GM10248 (cell line): ENCODE data around the gene NAA10.

Source experiments
- CTCF ChIA-PET: fragments of 300-600 bp; sonication (Branson Sonifier 250); formaldehyde crosslinking; extraction: SDS; loops from one replicate; lab custom pipeline; 2021; ENCODE audit warnings: antibody characterized with exemption; lab: Yijun Ruan, JAX
- POLR2A ChIA-PET: fragments of 350-650 bp; sonication (Branson Sonifier 250); formaldehyde crosslinking; extraction: SDS; loops from one replicate; lab custom pipeline; 2020; ENCODE audit warnings: antibody characterized with exemption; lab: Yijun Ruan, JAX
- DNase-seq: peaks from one replicate; pipeline ENCODE4 v3.0.0; 2012; ENCODE audit errors: extremely low spot score
- TF ChIP-seq, protein P1 (sequence below): IDR thresholded peaks from 2 replicates; pipeline ENCODE4 v1.5.1; 2012; ENCODE audit warnings: mild to moderate bottlenecking, low read depth; ENCODE audit errors: extremely low read depth, missing control alignments, control extremely low read depth

NAA10 gene

GRCh38 chrX:153951683-153952372 lies 17.0 kb upstream of the NAA10 start:
- no peak for DNase-seq
- ChIA-PET POLR2A (no interaction called here), CTCF (interaction anchor here (1.0 to 10.9 kb wide), 7 partner anchors 12 to 267 kb away, joined by 3 to 187 read pairs (median 3); partner anchors contain the start of genes ARHGAP4, HCFC1, PLXNB3 and SLC6A8)
- TF ChIP-seq, protein P1, sequence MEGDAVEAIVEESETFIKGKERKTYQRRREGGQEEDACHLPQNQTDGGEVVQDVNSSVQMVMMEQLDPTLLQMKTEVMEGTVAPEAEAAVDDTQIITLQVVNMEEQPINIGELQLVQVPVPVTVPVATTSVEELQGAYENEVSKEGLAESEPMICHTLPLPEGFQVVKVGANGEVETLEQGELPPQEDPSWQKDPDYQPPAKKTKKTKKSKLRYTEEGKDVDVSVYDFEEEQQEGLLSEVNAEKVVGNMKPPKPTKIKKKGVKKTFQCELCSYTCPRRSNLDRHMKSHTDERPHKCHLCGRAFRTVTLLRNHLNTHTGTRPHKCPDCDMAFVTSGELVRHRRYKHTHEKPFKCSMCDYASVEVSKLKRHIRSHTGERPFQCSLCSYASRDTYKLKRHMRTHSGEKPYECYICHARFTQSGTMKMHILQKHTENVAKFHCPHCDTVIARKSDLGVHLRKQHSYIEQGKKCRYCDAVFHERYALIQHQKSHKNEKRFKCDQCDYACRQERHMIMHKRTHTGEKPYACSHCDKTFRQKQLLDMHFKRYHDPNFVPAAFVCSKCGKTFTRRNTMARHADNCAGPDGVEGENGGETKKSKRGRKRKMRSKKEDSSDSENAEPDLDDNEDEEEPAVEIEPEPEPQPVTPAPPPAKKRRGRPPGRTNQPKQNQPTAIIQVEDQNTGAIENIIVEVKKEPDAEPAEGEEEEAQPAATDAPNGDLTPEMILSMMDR, result no peak

DNA sequence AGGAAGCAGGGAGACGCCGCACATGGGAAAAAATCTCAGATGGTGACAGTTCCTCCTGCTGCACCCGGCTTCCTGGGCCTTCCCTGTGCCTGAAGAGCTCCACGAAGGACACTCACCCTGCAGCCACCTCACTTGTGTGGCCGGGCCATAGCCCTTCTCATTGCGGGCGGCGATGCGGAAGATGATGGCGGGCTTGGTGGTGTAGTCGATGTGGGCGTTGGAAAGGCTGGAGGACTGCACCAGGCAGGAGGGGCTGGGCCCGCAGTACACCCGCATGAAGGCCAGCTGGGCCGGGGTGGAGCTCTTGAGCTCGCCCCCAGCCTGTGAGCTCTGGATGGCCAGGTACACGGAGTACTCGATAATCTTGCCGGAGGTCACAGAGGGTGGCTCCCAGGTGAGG lies 15.3 kb upstream of the NAA10 start:
- DNase-seq, result no peak
- POLR2A ChIA-PET, result no interaction called here
- CTCF ChIA-PET, result interaction anchor here (1.7 to 10.9 kb wide), 3 partner anchors 15 to 187 kb away, joined by 7 to 187 read pairs (median 137); partner anchors contain the start of genes ARHGAP4, HCFC1 and PLXNB3
- TF ChIP-seq, protein P1, result no peak

GRCh38 chrX:153948847-153949805 lies 14.3 kb upstream of the NAA10 start:
- CTCF ChIA-PET, result interaction anchor here (1.1 to 10.9 kb wide), 4 partner anchors 16 to 186 kb away, joined by 3 to 187 read pairs (median 72); partner anchors contain the start of genes ARHGAP4, HCFC1 and PLXNB3
- POLR2A ChIA-PET, result no interaction called here
- TF ChIP-seq, protein P1, result no peak
- DNase-seq, result no peak

DNA sequence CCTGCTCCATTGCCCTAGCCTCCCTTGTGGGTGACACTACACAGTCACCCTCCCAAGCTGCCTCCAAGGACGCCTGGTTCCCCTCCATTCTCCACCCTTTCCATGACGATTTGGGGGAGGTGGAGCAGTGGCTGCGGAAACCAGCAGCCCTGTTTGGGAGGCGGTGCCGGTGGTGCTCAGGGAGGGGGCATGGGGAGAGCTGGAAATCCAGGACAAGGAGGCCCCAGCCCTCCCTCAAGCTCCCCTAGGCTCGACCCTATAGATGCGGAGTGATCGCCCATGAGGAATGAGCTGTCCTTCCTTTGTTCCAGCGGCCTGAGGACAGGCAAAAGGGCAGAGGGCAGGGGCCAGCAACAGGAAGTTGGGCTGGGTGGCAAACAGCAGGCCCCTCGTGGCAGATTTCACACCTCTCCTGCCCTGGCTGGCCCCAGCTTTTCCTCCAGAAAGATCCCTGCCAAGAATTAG lies 13.2 kb upstream of the NAA10 start:
- TF ChIP-seq, protein P1, result no peak
- POLR2A ChIA-PET, result no interaction called here
- no peak for DNase-seq
- CTCF ChIA-PET, result interaction anchor here (1.1 to 10.9 kb wide), 6 partner anchors 10 to 185 kb away, joined by 3 to 187 read pairs (median 18); partner anchors contain the start of genes ARHGAP4, HCFC1 and PLXNB3

DNA sequence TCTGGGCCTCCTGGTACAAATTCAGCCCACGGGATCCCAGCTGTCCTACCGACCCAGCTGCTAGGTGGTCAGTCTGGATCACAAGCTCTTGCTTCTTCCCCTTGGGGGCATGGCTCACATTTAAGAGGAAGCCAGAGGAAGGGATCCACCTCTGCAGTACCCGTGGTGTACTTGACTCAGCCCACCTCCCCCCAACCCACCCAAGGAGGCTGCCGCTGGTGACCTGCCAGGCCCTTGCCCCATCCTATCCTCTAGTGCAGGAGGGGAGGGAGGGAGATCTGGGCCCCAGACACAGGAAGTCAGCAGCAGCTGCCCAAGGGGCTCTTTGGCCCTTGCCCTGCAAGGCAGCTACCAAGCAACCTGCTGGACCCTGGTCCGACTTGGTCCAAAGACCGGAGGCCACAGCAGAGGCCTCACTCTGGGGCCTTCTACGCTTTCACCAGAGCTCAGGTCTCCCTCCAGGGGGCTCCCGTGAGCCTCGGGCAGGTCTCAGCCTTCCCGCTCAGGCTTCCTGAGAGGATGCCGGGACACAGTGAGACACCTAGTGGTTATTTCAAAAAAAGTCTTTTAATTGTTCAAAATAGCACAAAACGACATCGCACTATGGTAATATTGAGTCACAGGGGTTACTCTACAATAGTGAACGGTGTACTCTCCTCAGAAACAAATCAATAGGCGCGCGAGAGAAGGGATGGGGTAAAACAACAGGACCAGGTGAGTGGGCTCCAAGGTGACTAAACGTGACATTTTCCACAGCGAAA lies 12.4 kb upstream of the NAA10 start:
- TF ChIP-seq, protein P1, result peak; percentile 68
- peak; percentile 86 for DNase-seq
- POLR2A ChIA-PET, result interaction anchor here (0.8 to 1.2 kb wide), 4 partner anchors 8 to 170 kb away, joined by 3 read pairs; no protein-coding TSS in a partner anchor
- CTCF ChIA-PET, result interaction anchor here (0.6 to 10.9 kb wide), 17 partner anchors 9 to 587 kb away, joined by 3 to 187 read pairs (median 4); partner anchors contain the start of genes ARHGAP4, HCFC1, NAA10 and PLXNB3
